NCI-H2196 treated with DMSO at 0.1 percent for 48 hours (cell line): ENCODE measurements around the gene OTUB1.

Source experiments
- DNase-seq: peaks from one replicate; lab custom pipeline; 2025; ENCODE audit not compliant: unreplicated experiment; lab: John Stamatoyannopoulos, UW

OTUB1 gene

GRCh38 chr11:64004590-64004984, 18.3 kb downstream of the OTUB1 start:
- no peak for DNase-seq

- no peak for DNase-seq
Observed at GRCh38 chr11:64005691-64006090, 19.5 kb downstream of the OTUB1 start.

GRCh38 chr11:64006398-64006797, 20.2 kb downstream of the OTUB1 start:
- DNase-seq, result no peak

GRCh38 chr11:64007160-64007628, 21.0 kb downstream of the OTUB1 start:
- no peak for DNase-seq

GRCh38 chr11:64007629-64008282, 21.5 kb downstream of the OTUB1 start:
- no peak for DNase-seq

GRCh38 chr11:64008283-64008913, 22.2 kb downstream of the OTUB1 start:
- no peak for DNase-seq

- no peak for DNase-seq
Observed at GRCh38 chr11:64008914-64009633, 22.8 kb downstream of the OTUB1 start.

GRCh38 chr11:64009710-64010109, 23.5 kb downstream of the OTUB1 start:
- no peak for DNase-seq

GRCh38 chr11:64010783-64011182, 24.5 kb downstream of the OTUB1 start:
- no peak for DNase-seq

GRCh38 chr11:64011371-64011770, 25.1 kb downstream of the OTUB1 start:
- no peak for DNase-seq

- no peak for DNase-seq
Observed at GRCh38 chr11:64013141-64013896, 27.1 kb downstream of the OTUB1 start.

- DNase-seq, result no peak
Observed at GRCh38 chr11:64014356-64014755, 28.1 kb downstream of the OTUB1 start.

- DNase-seq, result no peak
Observed at GRCh38 chr11:64015510-64015909, 29.3 kb downstream of the OTUB1 start.

GRCh38 chr11:64015935-64016845, 30.0 kb downstream of the OTUB1 start:
- DNase-seq, result no peak

GRCh38 chr11:64017945-64018224, 31.6 kb downstream of the OTUB1 start:
- no peak for DNase-seq

- DNase-seq, result no peak
Observed at GRCh38 chr11:64018310-64018709, 32.1 kb downstream of the OTUB1 start.

GRCh38 chr11:64019106-64020037, 33.1 kb downstream of the OTUB1 start:
- no peak for DNase-seq

- DNase-seq, result no peak
Observed at GRCh38 chr11:64020976-64021756, 34.9 kb downstream of the OTUB1 start.

- DNase-seq, result no peak
Observed at GRCh38 chr11:64021757-64022093, 35.5 kb downstream of the OTUB1 start.
